ENCODE results near the gene PTCH2. TPM values are rescaled to one million over a fixed set of nuclear protein-coding genes. Genes with fewer than 3 reads are reported as not detected.

The PTCH2 gene
- total RNA-seq, 1 experiment from 2014 or later = 0.79 TPM

DNA sequence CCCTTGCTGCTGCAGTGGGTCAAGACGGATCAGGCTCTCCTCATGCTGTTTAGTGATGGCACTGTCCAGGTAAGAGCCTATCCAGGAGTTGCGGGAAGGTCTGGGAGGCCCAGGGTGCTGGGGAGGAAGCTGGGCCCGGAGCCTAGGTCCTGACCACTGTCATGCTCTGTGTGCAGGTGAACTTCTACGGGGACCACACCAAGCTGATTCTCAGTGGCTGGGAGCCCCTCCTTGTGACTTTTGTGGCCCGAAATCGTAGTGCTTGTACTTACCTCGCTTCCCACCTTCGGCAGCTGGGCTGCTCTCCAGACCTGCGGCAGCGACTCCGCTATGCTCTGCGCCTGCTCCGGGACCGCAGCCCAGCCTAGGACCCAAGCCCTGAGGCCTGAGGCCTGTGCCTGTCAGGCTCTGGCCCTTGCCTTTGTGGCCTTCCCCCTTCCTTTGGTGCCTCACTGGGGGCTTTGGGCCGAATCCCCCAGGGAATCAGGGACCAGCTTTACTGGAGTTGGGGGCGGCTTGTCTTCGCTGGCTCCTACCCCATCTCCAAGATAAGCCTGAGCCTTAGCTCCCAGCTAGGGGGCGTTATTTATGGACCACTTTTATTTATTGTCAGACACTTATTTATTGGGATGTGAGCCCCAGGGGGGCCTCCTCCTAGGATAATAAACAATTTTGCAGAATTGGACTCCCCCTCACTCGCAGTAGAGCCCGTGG lies 37.6 kb downstream of the PTCH2 start:
- no CpG with 5 or more reads among the region's 20 CpGs for WGBS (ENCODE audit: extremely low coverage, insufficient read length, low lambda C conversion rate)
- peaks cover 8% of the 10 kb centered on the region for H3K23me2 ChIP-seq (ENCODE audit: insufficient read length, low read depth, low read length, poor library complexity, severe bottlenecking)
- H2BK5ac ChIP-seq (ENCODE audit: insufficient read length, low read length) = no peak overlapping the region
- no peak overlapping the region for H3K14ac ChIP-seq (ENCODE audit: insufficient read depth, low read length)
- H4K8ac ChIP-seq (replicated peaks; ENCODE audit: insufficient read length, low read depth, low read length) = no peak overlapping the region
- H2BK20ac ChIP-seq (ENCODE audit: low read depth, low read length, poor library complexity, severe bottlenecking) = no peak overlapping the region
- peak; percentile 36 for DNase-seq
- H3K18ac ChIP-seq (ENCODE audit: insufficient read length, low read depth, low read length) = no peak overlapping the region
- no peak overlapping the region for H4K5ac ChIP-seq (ENCODE audit: insufficient read length, low read depth, low read length)
- no peak overlapping the region for H2AFZ ChIP-seq (ENCODE audit: low read length)
- no peak overlapping the region for H2BK120ac ChIP-seq (ENCODE audit: low read depth, low read length, poor library complexity, severe bottlenecking)
- TF ChIP-seq, protein P1, sequence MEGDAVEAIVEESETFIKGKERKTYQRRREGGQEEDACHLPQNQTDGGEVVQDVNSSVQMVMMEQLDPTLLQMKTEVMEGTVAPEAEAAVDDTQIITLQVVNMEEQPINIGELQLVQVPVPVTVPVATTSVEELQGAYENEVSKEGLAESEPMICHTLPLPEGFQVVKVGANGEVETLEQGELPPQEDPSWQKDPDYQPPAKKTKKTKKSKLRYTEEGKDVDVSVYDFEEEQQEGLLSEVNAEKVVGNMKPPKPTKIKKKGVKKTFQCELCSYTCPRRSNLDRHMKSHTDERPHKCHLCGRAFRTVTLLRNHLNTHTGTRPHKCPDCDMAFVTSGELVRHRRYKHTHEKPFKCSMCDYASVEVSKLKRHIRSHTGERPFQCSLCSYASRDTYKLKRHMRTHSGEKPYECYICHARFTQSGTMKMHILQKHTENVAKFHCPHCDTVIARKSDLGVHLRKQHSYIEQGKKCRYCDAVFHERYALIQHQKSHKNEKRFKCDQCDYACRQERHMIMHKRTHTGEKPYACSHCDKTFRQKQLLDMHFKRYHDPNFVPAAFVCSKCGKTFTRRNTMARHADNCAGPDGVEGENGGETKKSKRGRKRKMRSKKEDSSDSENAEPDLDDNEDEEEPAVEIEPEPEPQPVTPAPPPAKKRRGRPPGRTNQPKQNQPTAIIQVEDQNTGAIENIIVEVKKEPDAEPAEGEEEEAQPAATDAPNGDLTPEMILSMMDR (conservative IDR thresholded peaks at IDR 0.05) = no peak; the same call in 2 of the 3 replicates
- peaks cover 38 to 40% of the 10 kb centered on the region in 2 experiments for H3K4me1 Mint-ChIP-seq
- no peak overlapping the region for H2BK15ac ChIP-seq (ENCODE audit: low read depth, low read length)
- H2AK5ac ChIP-seq (ENCODE audit: insufficient read length, low read length) = no peak overlapping the region
- no peak overlapping the region for H3K4me3 Mint-ChIP-seq
- H3K4me1 ChIP-seq (ENCODE audit: insufficient read depth, low read length) = peaks cover 10% of the 10 kb centered on the region; the same call in 1 of the 2 replicates
- H3K27me3 ChIP-seq (ENCODE audit: insufficient read depth, low read length) = no peaks in the 10 kb centered on the region
- H3K23ac ChIP-seq (ENCODE audit: insufficient read length, low read depth, low read length) = no peak overlapping the region
- H3K27ac ChIP-seq (ENCODE audit: insufficient read length, low read depth, low read length) = no peak overlapping the region
- no peak overlapping the region for H3K4me2 ChIP-seq (ENCODE audit: insufficient read depth, insufficient read length, low read length)
- no peaks in the 10 kb centered on the region for H3K9me3 ChIP-seq (ENCODE audit: control insufficient read depth, low read depth, low read length)
- no peak overlapping the region for H3K56ac ChIP-seq (ENCODE audit: insufficient read length, low read depth, low read length)
- no peaks in the 10 kb centered on the region for H3K79me1 ChIP-seq (ENCODE audit: insufficient read depth, low read depth, low read length, poor library complexity, severe bottlenecking)
- H3K27ac Mint-ChIP-seq = peak overlapping the region; percentile 31 to 92 (median 88); a peak in 4 of 7 replicates
- peaks cover 3 to 44% (median 26%) of the 10 kb centered on the region in 3 experiments for H3K36me3 Mint-ChIP-seq (ENCODE audit: insufficient read depth in 1 of 3, low read depth in 3 of 3)
- H4K20me1 ChIP-seq (ENCODE audit: control insufficient read depth, insufficient read depth, insufficient read length) = no peaks in the 10 kb centered on the region
- no peak overlapping the region for H3K9ac ChIP-seq (ENCODE audit: extremely low read depth, insufficient read length, low read length)
- peak overlapping the region; percentile 19 for H4K91ac ChIP-seq (ENCODE audit: insufficient read length, low read depth, low read length)
- no peaks in the 10 kb centered on the region for H3K9me3 Mint-ChIP-seq
- H3K27me3 Mint-ChIP-seq (ENCODE audit: low read depth) = peaks cover 3% of the 10 kb centered on the region
- H3K4ac ChIP-seq (ENCODE audit: low read depth, low read length) = no peak overlapping the region
- no peak overlapping the region for H2BK12ac ChIP-seq (ENCODE audit: insufficient read length, low read depth, low read length)
- no peaks in the 10 kb centered on the region for H3K79me2 ChIP-seq (ENCODE audit: insufficient read depth, low read length)
- no peak overlapping the region for H3T11ph ChIP-seq (ENCODE audit: low read length)
